GM23338 (cell line): ENCODE measurements around the gene MAPK11. TPM values are rescaled to one million over a fixed set of nuclear protein-coding genes. Genes with fewer than 3 reads are reported as not detected.

Experiments used
- polyA plus RNA-seq: library from polyadenylated mRNA; unstranded; fragments of >200 nt; fragmentation: Nextera tagmentation; extraction: Ambion mirVana; gene quantifications from 2 replicates; pipeline ENCODE4 v1.2.1, GENCODE V29; 2016
- total RNA-seq: library from RNA; depleted of rRNA; stranded (reverse); fragments of >200 nt; shearing (Covaris generic); gene quantifications from 2 replicates; pipeline ENCODE4 v1.2.3, GENCODE V29; 2014; rRNA removed

The MAPK11 gene
- total and polyA plus RNA-seq, 2 experiments from 2014 or later, result 0.34 to 1.9 TPM

Other genes starting within 250 kb of the MAPK11 start
- not detected in 2 replicates for gene TTLL8, start 212.1 kb downstream of the MAPK11 start, total RNA-seq
- not detected in 2 replicates for gene TTLL8, start 212.1 kb downstream of the MAPK11 start, polyA plus RNA-seq
- not detected in 2 replicates for gene MLC1, start 185.0 kb downstream of the MAPK11 start, total RNA-seq
- gene MLC1, start 185.0 kb downstream of the MAPK11 start, polyA plus RNA-seq, result not detected in 2 replicates
- gene MOV10L1, start 180.4 kb downstream of the MAPK11 start, total RNA-seq, result 0.62 and 0.73 TPM in 2 replicates
- gene MOV10L1, start 180.4 kb downstream of the MAPK11 start, polyA plus RNA-seq, result 1.2 and 1.8 TPM in 2 replicates
- 5.1 and 5.9 TPM in 2 replicates for gene PANX2, start 99.6 kb downstream of the MAPK11 start, total RNA-seq
- 2.6 and 2.8 TPM in 2 replicates for gene PANX2, start 99.6 kb downstream of the MAPK11 start, polyA plus RNA-seq
- gene TRABD, start 84.5 kb downstream of the MAPK11 start, total RNA-seq, result 58.6 and 66.1 TPM in 2 replicates
- 40.8 and 44.1 TPM in 2 replicates for gene TRABD, start 84.5 kb downstream of the MAPK11 start, polyA plus RNA-seq
- 16.9 and 21.3 TPM in 2 replicates for gene SELENOO, start 69.4 kb downstream of the MAPK11 start, total RNA-seq
- gene SELENOO, start 69.4 kb downstream of the MAPK11 start, polyA plus RNA-seq, result 6.8 and 8.6 TPM in 2 replicates
- 32.7 and 47.1 TPM in 2 replicates for gene TUBGCP6, start 25.4 kb downstream of the MAPK11 start, total RNA-seq
- gene TUBGCP6, start 25.4 kb downstream of the MAPK11 start, polyA plus RNA-seq, result 18.6 TPM in 2 replicates
- 32.4 and 41.9 TPM in 2 replicates for gene HDAC10, start 19.1 kb downstream of the MAPK11 start, total RNA-seq
- 4.1 and 5.1 TPM in 2 replicates for gene HDAC10, start 19.1 kb downstream of the MAPK11 start, polyA plus RNA-seq
- 20.4 and 26.1 TPM in 2 replicates for gene MAPK12, start 8.7 kb downstream of the MAPK11 start, total RNA-seq
- gene MAPK12, start 8.7 kb downstream of the MAPK11 start, polyA plus RNA-seq, result 10.4 and 15.8 TPM in 2 replicates
- 66.3 and 70.4 TPM in 2 replicates for gene PLXNB2, start 37.3 kb upstream of the MAPK11 start, total RNA-seq
- gene PLXNB2, start 37.3 kb upstream of the MAPK11 start, polyA plus RNA-seq, result 29.1 and 33.0 TPM in 2 replicates
- gene DENND6B, start 56.6 kb upstream of the MAPK11 start, total RNA-seq, result 1.3 TPM in 2 replicates
- gene DENND6B, start 56.6 kb upstream of the MAPK11 start, polyA plus RNA-seq, result 0.12 and 0.71 TPM in 2 replicates
- gene PPP6R2, start 72.9 kb upstream of the MAPK11 start, total RNA-seq, result 37.5 and 45.8 TPM in 2 replicates
- 11.9 and 13.4 TPM in 2 replicates for gene PPP6R2, start 72.9 kb upstream of the MAPK11 start, polyA plus RNA-seq
- gene SBF1, start 204.7 kb upstream of the MAPK11 start, total RNA-seq, result 83.2 and 85.4 TPM in 2 replicates
- gene SBF1, start 204.7 kb upstream of the MAPK11 start, polyA plus RNA-seq, result 23.3 and 26.5 TPM in 2 replicates
- 7.1 and 12.8 TPM in 2 replicates for gene ADM2, start 211.2 kb upstream of the MAPK11 start, total RNA-seq
- 3.3 and 3.5 TPM in 2 replicates for gene ADM2, start 211.2 kb upstream of the MAPK11 start, polyA plus RNA-seq
- 0.16 TPM in 1 of 2 replicates, not detected in the other for gene MIOX, start 216.5 kb upstream of the MAPK11 start, total RNA-seq
- gene MIOX, start 216.5 kb upstream of the MAPK11 start, polyA plus RNA-seq, result not detected in 2 replicates
- gene LMF2, start 237.3 kb upstream of the MAPK11 start, total RNA-seq, result 30.7 and 36.3 TPM in 2 replicates
- 14.6 and 15.6 TPM in 2 replicates for gene LMF2, start 237.3 kb upstream of the MAPK11 start, polyA plus RNA-seq
- gene NCAPH2, start 237.8 kb upstream of the MAPK11 start, total RNA-seq, result 76.1 and 77.5 TPM in 2 replicates
- 52.2 and 60.7 TPM in 2 replicates for gene NCAPH2, start 237.8 kb upstream of the MAPK11 start, polyA plus RNA-seq